Frontal cortex (tissue), 4 donors: ENCODE data around the gene ZNF584. TPM values are rescaled to one million over a fixed set of nuclear protein-coding genes. Genes with fewer than 3 reads are reported as not detected.

Experiments
- DNase-seq, 2 donors: peaks; one replicate each; pipeline ENCODE4 v3.0.0; 2012; ENCODE audit warnings: low spot score in 2 of 2
- FAIRE-seq: peaks from 2 replicates; lab custom pipeline; 2012; peaks lifted over from hg19 to GRCh38; lab: Jason Lieb, UNC
- small RNA-seq: library from RNA; depleted of rRNA; stranded (forward); fragments of <200 nt; gene quantifications from one replicate; pipeline ENCODE3, GENCODE V24; 2014
- total RNA-seq: library from RNA; depleted of rRNA; stranded (reverse); fragments of >200 nt; gene quantifications from one replicate; pipeline ENCODE4 v1.2.3, GENCODE V29; 2014
- donor health status: control.
- donor health status: control.
- donor health status: control.

ZNF584 gene
- total RNA-seq, 1 donor from 2014 or later = 11.8 TPM

- DNase-seq (peak; percentile 96 to 98), FAIRE-seq (no peak)
These were observed 43.1 kb downstream of the ZNF584 start, which contains the start of gene ZNF324B for GRCh38 chr19:58451358-58452101. TSS of gene ZNF324B (plus strand) at chr19:58451622. CDS start at chr19:58453702, 2,080 bp downstream.

- no peak for DNase-seq
- no peak for FAIRE-seq
These were observed 45.3 kb downstream of the ZNF584 start for GRCh38 chr19:58453743-58454142.

GRCh38 chr19:58455306-58455705 lies 46.9 kb downstream of the ZNF584 start:
- FAIRE-seq = no peak
- no peak for DNase-seq

- no peak for DNase-seq
- no peak for FAIRE-seq
These were observed 47.7 kb downstream of the ZNF584 start for GRCh38 chr19:58456111-58456510.

GRCh38 chr19:58460039-58460438 lies 51.6 kb downstream of the ZNF584 start:
- FAIRE-seq = no peak
- no peak for DNase-seq

GRCh38 chr19:58466089-58466759 lies 57.8 kb downstream of the ZNF584 start:
- DNase-seq = no peak
- FAIRE-seq = no peak

- DNase-seq (peak; percentile 100), FAIRE-seq (peak; percentile 61)
These were observed 58.5 kb downstream of the ZNF584 start, which contains the start of gene ZNF324 for GRCh38 chr19:58466760-58467589. TSS of gene ZNF324 (plus strand) at chr19:58467080. CDS start at chr19:58469186, 2,106 bp downstream.

Small RNAs within 50 kb of the gene (small RNA-seq; reads per million reads assigned to genes)
- gene MIR4754 (not detected), gene RNA5SP473 (not detected)

Other genes with a start within 250 kb of the ZNF584 start
- gene ZNF274, start 225.6 kb upstream of the ZNF584 start, total RNA-seq = 23.2 TPM
- 72.2 TPM for gene ZNF544, start 179.7 kb upstream of the ZNF584 start, total RNA-seq
- gene ZNF8, start 129.7 kb upstream of the ZNF584 start, total RNA-seq = 14.3 TPM
- 22.4 TPM for gene ERVK3-1, start 103.3 kb upstream of the ZNF584 start, total RNA-seq
- 2.0 TPM for gene ZSCAN22, start 81.7 kb upstream of the ZNF584 start, total RNA-seq
- gene A1BG, start 55.2 kb upstream of the ZNF584 start, total RNA-seq = 0.41 TPM
- 6.1 TPM for gene ZNF497, start 45.9 kb upstream of the ZNF584 start, total RNA-seq
- gene ZNF837, start 27.6 kb upstream of the ZNF584 start, total RNA-seq = 2.4 TPM
- gene RPS5, start 21.4 kb upstream of the ZNF584 start, total RNA-seq = 2,200 TPM
- gene RNF225, start 13.0 kb upstream of the ZNF584 start, total RNA-seq = not detected
- gene ZNF132, start 31.5 kb downstream of the ZNF584 start, total RNA-seq = 15.9 TPM
- gene ZNF324B, start 43.0 kb downstream of the ZNF584 start, total RNA-seq = 24.1 TPM
- 20.8 TPM for gene ZNF324, start 58.4 kb downstream of the ZNF584 start, total RNA-seq
- 8.6 TPM for gene ZNF446, start 67.7 kb downstream of the ZNF584 start, total RNA-seq
- gene SLC27A5, start 103.3 kb downstream of the ZNF584 start, total RNA-seq = 6.9 TPM
- 6.9 TPM for gene ZBTB45, start 111.2 kb downstream of the ZNF584 start, total RNA-seq
- gene TRIM28, start 135.4 kb downstream of the ZNF584 start, total RNA-seq = 332 TPM
- 62.8 TPM for gene CHMP2A, start 146.5 kb downstream of the ZNF584 start, total RNA-seq
- 64.8 TPM for gene UBE2M, start 150.0 kb downstream of the ZNF584 start, total RNA-seq
- 11.0 TPM for gene MZF1, start 164.7 kb downstream of the ZNF584 start, total RNA-seq